Measurements from ENCODE around the gene HIRA. TPM values are rescaled to one million over a fixed set of nuclear protein-coding genes. Genes with fewer than 3 reads are reported as not detected.

The HIRA gene
- total and polyA plus RNA-seq, 9 of the 15 experiments (the other 6 are each of a cell fraction or from before 2014, with no cell fraction given) = 0.96 to 132 (median 58.4) TPM

GRCh38 chr22:19292458-19293230 is 138.9 kb downstream of the HIRA start (continued):
- TF ChIP-seq ATF3 (IDR thresholded peaks at IDR 0.05) = no peak
- TF ChIP-seq ATF3 (CRISPR knock-in tag; conservative IDR thresholded peaks at IDR 0.05) = no peak
- TF ChIP-seq RBFOX2 (IDR thresholded peaks at IDR 0.05; ENCODE audit: low read depth, low read length) = no peak
- TF ChIP-seq CXXC5 (CRISPR knock-in tag; IDR thresholded peaks at IDR 0.05) = no peak
- TF ChIP-seq OTX1 (CRISPR knock-in tag; IDR thresholded peaks at IDR 0.05) = no peak
- TF ChIP-seq ZNF408 (CRISPR knock-in tag; IDR thresholded peaks at IDR 0.05; ENCODE audit: low read depth) = no peak
- TF ChIP-seq EP400 (IDR thresholded peaks at IDR 0.05) = no peak
- no peak for TF ChIP-seq PHF20 (IDR thresholded peaks at IDR 0.05; ENCODE audit: partially characterized antibody)
- peak in 1 of 2 experiments; percentile 87; a peak in 2 of 4 replicates for TF ChIP-seq MLLT1 (IDR thresholded peaks at IDR 0.05)
- TF ChIP-seq CREBBP (IDR thresholded peaks at IDR 0.05; ENCODE audit: low read depth, low read length) = no peak
- TF ChIP-seq ZNF398 (CRISPR knock-in tag; IDR thresholded peaks at IDR 0.05) = no peak
- TF ChIP-seq ZNF583 (CRISPR knock-in tag; IDR thresholded peaks at IDR 0.05) = peak; percentile 19; the same call in 1 of the 2 replicates
- no peak for TF ChIP-seq BCOR (IDR thresholded peaks at IDR 0.05)
- TF ChIP-seq LCOR (CRISPR knock-in tag; IDR thresholded peaks at IDR 0.05) = no peak
- TF ChIP-seq ZNF253 (CRISPR knock-in tag; conservative IDR thresholded peaks at IDR 0.05) = peak; percentile 43; the same call in 1 of the 2 replicates
- no peak for TF ChIP-seq NR0B1 (IDR thresholded peaks at IDR 0.05; ENCODE audit: partially characterized antibody)
- TF ChIP-seq THAP12 (CRISPR knock-in tag; IDR thresholded peaks at IDR 0.05) = peak; percentile 39; the same call in 1 of the 2 replicates
